HUES48 (cell line): ENCODE results near the gene IL22RA2.

Source experiments
- H3K27ac ChIP-seq: one replicate; pipeline ENCODE4 v1.7.0; 2013; ENCODE audit warnings: low read depth, low read length, inconsistent platforms
- H3K27me3 ChIP-seq: 2 replicates; pipeline ENCODE4 v1.6.1; 2013; ENCODE audit warnings: mild to moderate bottlenecking, low read length; ENCODE audit not compliant: control insufficient read depth, insufficient read depth
- H3K36me3 ChIP-seq: 2 replicates; pipeline ENCODE4 v1.6.1; 2013; ENCODE audit warnings: low read length; ENCODE audit not compliant: control insufficient read depth, insufficient read depth
- H3K4me1 ChIP-seq: 2 replicates; pipeline ENCODE4 v1.6.1; 2013; ENCODE audit warnings: mild to moderate bottlenecking, low read length; ENCODE audit not compliant: control insufficient read depth, insufficient read depth
- H3K4me3 ChIP-seq: 2 replicates; pipeline ENCODE4 v1.5.1; 2013; ENCODE audit warnings: mild to moderate bottlenecking, low read depth, low read length
- H3K9ac ChIP-seq: 2 replicates; pipeline ENCODE4 v1.6.1; 2013; ENCODE audit warnings: mild to moderate bottlenecking, low read depth, low read length, moderate library complexity
- H3K9me3 ChIP-seq: 2 replicates; pipeline ENCODE4 v1.6.1; 2013; ENCODE audit warnings: low read length; ENCODE audit not compliant: control insufficient read depth, insufficient read depth

The IL22RA2 gene

GRCh38 chr6:137150072-137150471 is 23.4 kb downstream of the IL22RA2 start:
- no peaks in the 10 kb centered on the region for H3K27me3 ChIP-seq
- H3K36me3 ChIP-seq = no peaks in the 10 kb centered on the region
- no peak overlapping the region for H3K9ac ChIP-seq
- no peaks in the 10 kb centered on the region for H3K4me1 ChIP-seq
- no peak overlapping the region for H3K27ac ChIP-seq
- H3K4me3 ChIP-seq = no peak overlapping the region
- H3K9me3 ChIP-seq = peaks cover 3% of the 10 kb centered on the region; the same call in 1 of the 2 replicates

- Histone ChIP-seq H3K36me3 (no peaks in the 10 kb centered on the region), H3K9me3 (peaks cover 3% of the 10 kb centered on the region; the same call in 1 of the 2 replicates), H3K27ac (no peak overlapping the region)
These were observed 24.4 kb downstream of the IL22RA2 start for GRCh38 chr6:137149035-137149393.

GRCh38 chr6:137148306-137149034 is 25.0 kb downstream of the IL22RA2 start:
- Histone ChIP-seq H3K9me3 (peaks cover 3% of the 10 kb centered on the region; the same call in 1 of the 2 replicates), H3K9ac (no peak overlapping the region), H3K27me3 (no peaks in the 10 kb centered on the region), H3K27ac (no peak overlapping the region), H3K4me1 (no peaks in the 10 kb centered on the region), H3K4me3 (no peak overlapping the region), H3K36me3 (no peaks in the 10 kb centered on the region)

More at GRCh38 chr6:137149035-137149393, 24.4 kb downstream of the IL22RA2 start:
- Histone ChIP-seq H3K9ac (no peak overlapping the region), H3K27me3 (no peaks in the 10 kb centered on the region), H3K4me1 (no peaks in the 10 kb centered on the region), H3K4me3 (no peak overlapping the region)

GRCh38 chr6:137147195-137147594 is 26.2 kb downstream of the IL22RA2 start:
- Histone ChIP-seq H3K27me3 (no peaks in the 10 kb centered on the region), H3K27ac (no peak overlapping the region), H3K36me3 (no peaks in the 10 kb centered on the region), H3K4me1 (no peaks in the 10 kb centered on the region), H3K9ac (no peak overlapping the region), H3K4me3 (no peak overlapping the region), H3K9me3 (peaks cover 3% of the 10 kb centered on the region; the same call in 1 of the 2 replicates)

- no peak overlapping the region for H3K27ac ChIP-seq
- no peak overlapping the region for H3K4me3 ChIP-seq
- H3K9ac ChIP-seq = no peak overlapping the region
- no peaks in the 10 kb centered on the region for H3K27me3 ChIP-seq
- no peaks in the 10 kb centered on the region for H3K4me1 ChIP-seq
- no peaks in the 10 kb centered on the region for H3K36me3 ChIP-seq
- no peaks in the 10 kb centered on the region for H3K9me3 ChIP-seq
These were observed 27.2 kb downstream of the IL22RA2 start for GRCh38 chr6:137146206-137146605.

GRCh38 chr6:137145421-137145820 is 28.0 kb downstream of the IL22RA2 start:
- no peak overlapping the region for H3K9ac ChIP-seq
- no peaks in the 10 kb centered on the region for H3K36me3 ChIP-seq
- H3K9me3 ChIP-seq = no peaks in the 10 kb centered on the region
- no peaks in the 10 kb centered on the region for H3K27me3 ChIP-seq
- H3K4me3 ChIP-seq = no peak overlapping the region
- H3K27ac ChIP-seq = no peak overlapping the region
- H3K4me1 ChIP-seq = no peaks in the 10 kb centered on the region

GRCh38 chr6:137136065-137136464 is 37.4 kb downstream of the IL22RA2 start:
- Histone ChIP-seq H3K27ac (no peak overlapping the region), H3K4me3 (no peak overlapping the region), H3K9me3 (no peaks in the 10 kb centered on the region), H3K36me3 (no peaks in the 10 kb centered on the region), H3K4me1 (no peaks in the 10 kb centered on the region), H3K27me3 (no peaks in the 10 kb centered on the region), H3K9ac (no peak overlapping the region)

GRCh38 chr6:137134483-137134882 is 39.0 kb downstream of the IL22RA2 start:
- H3K27me3 ChIP-seq = no peaks in the 10 kb centered on the region
- H3K9me3 ChIP-seq = no peaks in the 10 kb centered on the region
- no peaks in the 10 kb centered on the region for H3K4me1 ChIP-seq
- H3K27ac ChIP-seq = no peak overlapping the region
- no peak overlapping the region for H3K4me3 ChIP-seq
- H3K9ac ChIP-seq = no peak overlapping the region
- no peaks in the 10 kb centered on the region for H3K36me3 ChIP-seq

GRCh38 chr6:137133122-137133521 is 40.3 kb downstream of the IL22RA2 start:
- H3K27ac ChIP-seq = no peak overlapping the region
- H3K27me3 ChIP-seq = no peaks in the 10 kb centered on the region
- H3K4me3 ChIP-seq = no peak overlapping the region
- H3K9ac ChIP-seq = no peak overlapping the region
- no peaks in the 10 kb centered on the region for H3K4me1 ChIP-seq
- no peaks in the 10 kb centered on the region for H3K9me3 ChIP-seq
- no peaks in the 10 kb centered on the region for H3K36me3 ChIP-seq

GRCh38 chr6:137126875-137127485 is 46.5 kb downstream of the IL22RA2 start:
- H3K9me3 ChIP-seq = no peaks in the 10 kb centered on the region
- no peak overlapping the region for H3K9ac ChIP-seq
- H3K4me1 ChIP-seq = no peaks in the 10 kb centered on the region
- no peak overlapping the region for H3K4me3 ChIP-seq
- no peak overlapping the region for H3K27ac ChIP-seq
- H3K36me3 ChIP-seq = no peaks in the 10 kb centered on the region
- H3K27me3 ChIP-seq = no peaks in the 10 kb centered on the region

- Histone ChIP-seq H3K4me1 (no peaks in the 10 kb centered on the region), H3K4me3 (no peak overlapping the region), H3K9ac (no peak overlapping the region)
These were observed 50.4 kb downstream of the IL22RA2 start for GRCh38 chr6:137123078-137123477.

More at GRCh38 chr6:137123078-137123477, 50.4 kb downstream of the IL22RA2 start:
- Histone ChIP-seq H3K9me3 (peaks cover 26% of the 10 kb centered on the region), H3K36me3 (no peaks in the 10 kb centered on the region), H3K27me3 (no peaks in the 10 kb centered on the region), H3K27ac (no peak overlapping the region)
